B cell (primary cell): ENCODE results near the gene RBM20. TPM values are rescaled to one million over a fixed set of nuclear protein-coding genes. Genes with fewer than 3 reads are reported as not detected.

Experiments used
- ATAC-seq: fragments of 200-7000 bp; cut with Tn5 transposase; one replicate; pipeline ENCODE4 v1.10.0; 2021; ENCODE audit warnings: low read depth, mild to moderate bottlenecking, moderate number of reproducible peaks, moderate library complexity
- CTCF ChIA-PET: fragments of 350-600 bp; sonication (Branson Sonifier 250); formaldehyde crosslinking; loops from one replicate; lab custom pipeline; 2021; ENCODE audit warnings: antibody characterized with exemption, inconsistent platforms; lab: Charles Lee
- POLR2A ChIA-PET: fragments of 350-600 bp; sonication (Branson Sonifier 250); formaldehyde crosslinking; loops from one replicate; lab custom pipeline; 2021; ENCODE audit warnings: antibody characterized with exemption; lab: Charles Lee
- DNase-seq: peaks from one replicate; pipeline ENCODE4 v3.0.0; 2013
- H2AFZ ChIP-seq: 2 replicates; pipeline ENCODE4 v1.6.1; 2012; ENCODE audit warnings: mild to moderate bottlenecking, low read depth, low read length; ENCODE audit not compliant: insufficient read depth, poor library complexity, severe bottlenecking
- H3K27ac ChIP-seq, 2 donors: 1 replicate in 1 of 2; 2 replicates in 1 of 2; pipeline ENCODE4 v1.5.1; 2012 to 2013; ENCODE audit warnings: low read length in 2 of 2, mild to moderate bottlenecking in 2 of 2, moderate library complexity in 1 of 2
- H3K27me3 ChIP-seq, 4 experiments: fragments of 200-600 bp in 1 of 4; sonication (generic) in 1 of 4; replicated peaks in 1 of 4; 1 replicate in 2 of 4; 2 replicates in 2 of 4; pipeline versions ENCODE4 v1.6.1 to v1.7.0; 2013 to 2016; ENCODE audit warnings: low read length in 3 of 4, mild to moderate bottlenecking in 2 of 4, mixed read lengths in 1 of 4, moderate library complexity in 1 of 4; ENCODE audit not compliant: insufficient read depth in 4 of 4, control insufficient read depth in 3 of 4; ENCODE audit errors: control extremely low read depth in 1 of 4
- H3K36me3 ChIP-seq, 2 experiments: replicated peaks in 1 of 2; 1 replicate in 1 of 2; 2 replicates in 1 of 2; pipeline versions ENCODE4 v1.6.1 to v1.7.1; 2013; ENCODE audit warnings: low read length in 1 of 2; ENCODE audit not compliant: insufficient read depth in 2 of 2, control insufficient read depth in 1 of 2; ENCODE audit errors: control extremely low read depth in 1 of 2, extremely low read depth in 1 of 2
- H3K4me1 ChIP-seq, 2 donors: fragments of 200-600 bp in 1 of 2; sonication (generic) in 1 of 2; 1 replicate in 1 of 2; 2 replicates in 1 of 2; pipeline versions ENCODE4 v1.5.1 to v1.6.1; 2013 to 2017; ENCODE audit warnings: low read length in 2 of 2; ENCODE audit not compliant: control insufficient read depth in 2 of 2, insufficient read depth in 2 of 2
- H3K4me2 ChIP-seq: replicated peaks from 2 replicates; pipeline ENCODE3; 2012; ENCODE audit warnings: mild to moderate bottlenecking, low read depth, low read length; ENCODE audit not compliant: poor library complexity, severe bottlenecking
- H3K4me3 ChIP-seq, 5 experiments: fragments of 200-600 bp in 1 of 5; sonication (generic) in 1 of 5; 1 replicate in 3 of 5; 2 replicates in 2 of 5; pipeline versions ENCODE4 v1.5.1 to v1.7.0; 2011 to 2016; ENCODE audit warnings: low read length in 4 of 5, mild to moderate bottlenecking in 4 of 5, low read depth in 2 of 5, control low read depth in 1 of 5, moderate library complexity in 1 of 5; ENCODE audit not compliant: insufficient read depth in 1 of 5; ENCODE audit errors: control extremely low read depth in 1 of 5, extremely low read depth in 1 of 5
- H3K79me2 ChIP-seq: fragments of 200-600 bp; sonication (generic); one replicate; pipeline ENCODE4 v1.6.0; 2016; ENCODE audit warnings: low read length; ENCODE audit not compliant: control insufficient read depth, insufficient read depth
- H3K9ac ChIP-seq: fragments of 200-600 bp; sonication (generic); 2 replicates; pipeline ENCODE4 v1.6.1; 2017; ENCODE audit warnings: mild to moderate bottlenecking, low read length, moderate library complexity
- H3K9me3 ChIP-seq, 3 donors: one replicate each; pipeline versions ENCODE4 v1.6.1 to v1.7.1; 2013; ENCODE audit warnings: low read length in 2 of 3; ENCODE audit not compliant: control insufficient read depth in 2 of 3, insufficient read depth in 1 of 3; ENCODE audit errors: control extremely low read depth in 1 of 3
- H4K20me1 ChIP-seq: 2 replicates; pipeline ENCODE4 v1.6.0; 2012; ENCODE audit warnings: mild to moderate bottlenecking, low read length; ENCODE audit not compliant: insufficient read depth, control insufficient read depth, poor library complexity, severe bottlenecking
- H3K27ac Mint-ChIP-seq: one replicate; pipeline ENCODE4 v1.8.0; 2021; ENCODE audit warnings: mixed read lengths
- H3K27me3 Mint-ChIP-seq: one replicate; pipeline ENCODE4 v1.8.0; 2021; ENCODE audit warnings: mixed read lengths
- H3K4me1 Mint-ChIP-seq: one replicate; pipeline ENCODE4 v1.8.0; 2021; ENCODE audit warnings: mixed read lengths
- H3K4me3 Mint-ChIP-seq: one replicate; pipeline ENCODE4 v1.8.0; 2021; ENCODE audit warnings: mixed read lengths
- H3K9me3 Mint-ChIP-seq: one replicate; pipeline ENCODE4 v1.8.0; 2022; ENCODE audit warnings: mixed read lengths; ENCODE audit not compliant: insufficient read depth
- CTCF ChIP-seq: fragments of 200-600 bp; IDR thresholded peaks from one replicate; pipeline ENCODE4 v1.8.0; 2022; ENCODE audit warnings: antibody characterized with exemption, mild to moderate bottlenecking
- EZH2 ChIP-seq: IDR thresholded peaks from 2 replicates; pipeline ENCODE4 v1.6.1; 2012; ENCODE audit warnings: borderline replicate concordance, low read depth, mild to moderate bottlenecking, moderate library complexity, low read length; ENCODE audit not compliant: insufficient read depth, poor library complexity, severe bottlenecking
- WGBS: methylation state at CpG from one replicate; pipeline ENCODE4 v1.1.5; 2013; ENCODE audit warnings: missing lambda C conversion rate; ENCODE audit not compliant: insufficient coverage; 5-methylcytosine and 5-hydroxymethylcytosine counted together
- intact Hi-C: fragments of 100-400 bp; cut with micrococcal nuclease; formaldehyde crosslinking; loops from one replicate; pipeline ENCODE4 v1.10.0; 2022
- polyA plus RNA-seq: library from polyadenylated mRNA; depleted of rRNA; stranded (reverse); fragments of >200 nt; gene quantifications from 2 replicates; pipeline ENCODE4 v1.2.3, GENCODE V29; 2012
- total RNA-seq, 2 donors: library from RNA; stranded (reverse); fragments of 120-200 nt in 1 of 2; gene quantifications; 1 replicate in 1 of 2; 2 replicates in 1 of 2; pipeline versions ENCODE4 v1.2.3 to v1.2.4, GENCODE V29; 2013 to 2022

RBM20 gene
- total and polyA plus RNA-seq, 2 donors (not counting 1 experiment from before 2014, with no cell fraction given): not detected

- H4K20me1 ChIP-seq: no peaks in the 10 kb centered on the region
- intact Hi-C loops: no loop called here
- H3K9me3 ChIP-seq: peaks cover 0 to 9% (median 0%) of the 10 kb centered on the region in 3 donors
- H3K9ac ChIP-seq: no peak overlapping the region
- no peak for ATAC-seq
- H2AFZ ChIP-seq: no peak overlapping the region
- WGBS: no CpG with 5 or more reads among the region's 5 CpGs
- no peaks in the 10 kb centered on the region for H3K9me3 Mint-ChIP-seq
- H3K27ac ChIP-seq: no peak overlapping the region
- no peak overlapping the region for H3K4me3 Mint-ChIP-seq
- no peak overlapping the region for H3K27ac Mint-ChIP-seq
- TF ChIP-seq EZH2: no peak
- no peak for TF ChIP-seq CTCF
- H3K79me2 ChIP-seq: no peaks in the 10 kb centered on the region
- peaks cover 0 to 66% (median 38%) of the 10 kb centered on the region in 4 experiments for H3K27me3 ChIP-seq
- H3K4me1 Mint-ChIP-seq: peaks cover 30% of the 10 kb centered on the region
- peaks cover 69% of the 10 kb centered on the region for H3K27me3 Mint-ChIP-seq
- peak; percentile 15 for DNase-seq
- H3K4me2 ChIP-seq: no peak overlapping the region
- H3K36me3 ChIP-seq: no peaks in the 10 kb centered on the region
- POLR2A ChIA-PET: no interaction called here
- CTCF ChIA-PET: no interaction called here
- no peak overlapping the region for H3K4me3 ChIP-seq
- H3K4me1 ChIP-seq: peaks cover 18 to 30% of the 10 kb centered on the region in 2 donors
Measured at GRCh38 chr10:110641256-110641655, 2.9 kb upstream of the RBM20 start.

- 44% methylated on average over 6 of the region's 14 CpGs for WGBS
- Histone ChIP-seq H4K20me1 (no peaks in the 10 kb centered on the region), H3K9ac (no peak overlapping the region), H3K4me1 (peaks cover 18 to 30% of the 10 kb centered on the region in 2 donors), H3K4me3 (no peak overlapping the region), H3K4me2 (peak overlapping the region; percentile 92), H3K27ac (no peak overlapping the region), H3K36me3 (no peaks in the 10 kb centered on the region), H2AFZ (no peak overlapping the region), H3K27me3 (peaks cover 0 to 62% (median 42%) of the 10 kb centered on the region in 4 experiments), H3K9me3 (peaks cover 0 to 9% (median 0%) of the 10 kb centered on the region in 3 donors), H3K79me2 (no peaks in the 10 kb centered on the region)
- ChIA-PET POLR2A (no interaction called here), CTCF (no interaction called here)
- ATAC-seq: no peak
- Mint-ChIP-seq H3K27me3 (peaks cover 74% of the 10 kb centered on the region), H3K27ac (peak overlapping the region; percentile 39), H3K9me3 (no peaks in the 10 kb centered on the region), H3K4me1 (peaks cover 30% of the 10 kb centered on the region), H3K4me3 (peak overlapping the region; percentile 84)
- DNase-seq: peak; percentile 10
- TF ChIP-seq CTCF: no peak
- no peak for TF ChIP-seq EZH2
- intact Hi-C loops: loop anchor here (1.0 kb wide), 1 partner anchor 30 kb away; no protein-coding TSS in a partner anchor
Measured at GRCh38 chr10:110642204-110643034, 1.7 kb upstream of the RBM20 start.
